Pancreas (tissue), 10 donors: ENCODE measurements around the gene TMEM39A. TPM values are rescaled to one million over a fixed set of nuclear protein-coding genes. Genes with fewer than 3 reads are reported as not detected.

Experiments used
- ATAC-seq, 4 donors: fragments of 200-7000 bp; cut with Tn5 transposase; one replicate each; pipeline versions ENCODE4 v1.8.0 to v1.9.1; 2020; ENCODE audit warnings: mild to moderate bottlenecking in 4 of 4, moderate library complexity in 4 of 4
- DNase-seq, 6 donors: peaks; one replicate each; pipeline ENCODE4 v3.0.0-alpha.2; 2020
- FAIRE-seq: peaks from 2 replicates; lab custom pipeline; 2012; peaks lifted over from hg19 to GRCh38; lab: Jason Lieb, UNC
- H3K27ac ChIP-seq, 4 donors: fragments of 200-600 bp; sonication (generic); 1 replicate in 3 of 4; 2 replicates in 1 of 4; pipeline versions ENCODE4 v1.5.0 to v1.8.0; 2020
- H3K27me3 ChIP-seq, 4 donors: fragments of 200-600 bp; one replicate each; pipeline ENCODE4 v1.8.0; 2021
- H3K36me3 ChIP-seq, 3 donors: fragments of 200-600 bp; sonication (generic) in 1 of 3; one replicate each; pipeline versions ENCODE4 v1.5.0 to v1.8.0; 2020 to 2021
- H3K4me1 ChIP-seq, 3 donors: fragments of 200-600 bp; one replicate each; pipeline ENCODE4 v1.8.0; 2021
- H3K4me3 ChIP-seq, 4 donors: fragments of 200-600 bp; sonication (generic) in 2 of 4; one replicate each; pipeline versions ENCODE4 v1.5.0 to v1.8.0; 2020 to 2021
- H3K9me3 ChIP-seq, 4 donors: fragments of 200-600 bp; one replicate each; pipeline ENCODE4 v1.8.0; 2021
- WGBS, 2 donors: extraction: QIAGEN DNeasy Blood & Tissue Kit; methylation state at CpG; one replicate each; pipeline ENCODE4 v1.1.7; 2013; 5-methylcytosine and 5-hydroxymethylcytosine counted together
- intact Hi-C, 3 donors: fragments of 100-400 bp; cut with DNase I; formaldehyde crosslinking; loops; one replicate each; pipeline versions ENCODE4 v1.11.1 to v1.14.2; 2022
- polyA plus RNA-seq, 2 donors: library from polyadenylated mRNA; stranded (reverse); fragments of 200-250 nt; gene quantifications; one replicate each; pipeline ENCODE4 v1.2.3, GENCODE V29; 2013
- total RNA-seq, 6 donors: library from RNA; stranded (reverse); fragmentation: NEBNext Ultra II Directional in 4 of 6; extraction: Animal tissue kit (Norgen Biotek cat#: 25700) in 4 of 6; gene quantifications; one replicate each; pipeline versions ENCODE4 v1.2.1 to v1.2.4, GENCODE V29; 2021 to 2023
- TF ChIP-seq, protein P1 (sequence below), 4 donors: fragments of 200-600 bp; sonication (generic) in 3 of 4; IDR thresholded peaks; one replicate each; pipeline versions ENCODE4 v1.5.0 to v1.8.0; 2021; ENCODE audit warnings: antibody characterized with exemption in 4 of 4
- donor health status: healthy with polysubstance abuse.
- donor health status: DM: no; HTN: no; CAD: no; lungs with moderate emphysema.
- donor health status: DM: no; HTN: no; CAD: no.
- donor health status: control.
- donor health status: control.
- donor health status: Bipolar disorder and iron deficiency.
- donor health status: DM: yes; HTN: yes; CAD: no.
- donor health status: DM: no; HTN: no; CAD: no.
- donor health status: DM: no; HTN: no; CAD: no.
- donor health status: DM: yes; HTN: yes; CAD: no.

TMEM39A gene
- total and polyA plus RNA-seq, 8 donors = 12.2 to 41.4 (median 31.9) TPM

DNA sequence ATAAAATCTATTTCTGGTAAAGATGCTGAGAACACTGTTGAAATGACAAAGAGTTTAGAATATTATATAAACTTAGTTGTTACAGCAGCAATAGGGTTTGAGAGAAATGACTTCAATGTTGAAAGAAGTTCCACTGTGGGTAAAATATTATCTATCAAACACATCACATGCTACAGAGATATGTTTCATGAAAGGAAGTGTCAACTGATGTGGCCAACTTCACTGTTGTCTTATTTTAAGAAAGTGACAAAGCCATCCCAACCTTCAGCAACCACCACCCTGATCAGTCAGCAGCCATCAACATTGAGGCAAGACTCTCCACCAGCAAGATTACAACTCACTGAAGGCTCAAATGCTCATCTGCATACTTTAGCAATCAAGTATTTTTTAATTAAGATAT, 20.2 kb downstream of the TMEM39A start:
- TF ChIP-seq, protein P1, sequence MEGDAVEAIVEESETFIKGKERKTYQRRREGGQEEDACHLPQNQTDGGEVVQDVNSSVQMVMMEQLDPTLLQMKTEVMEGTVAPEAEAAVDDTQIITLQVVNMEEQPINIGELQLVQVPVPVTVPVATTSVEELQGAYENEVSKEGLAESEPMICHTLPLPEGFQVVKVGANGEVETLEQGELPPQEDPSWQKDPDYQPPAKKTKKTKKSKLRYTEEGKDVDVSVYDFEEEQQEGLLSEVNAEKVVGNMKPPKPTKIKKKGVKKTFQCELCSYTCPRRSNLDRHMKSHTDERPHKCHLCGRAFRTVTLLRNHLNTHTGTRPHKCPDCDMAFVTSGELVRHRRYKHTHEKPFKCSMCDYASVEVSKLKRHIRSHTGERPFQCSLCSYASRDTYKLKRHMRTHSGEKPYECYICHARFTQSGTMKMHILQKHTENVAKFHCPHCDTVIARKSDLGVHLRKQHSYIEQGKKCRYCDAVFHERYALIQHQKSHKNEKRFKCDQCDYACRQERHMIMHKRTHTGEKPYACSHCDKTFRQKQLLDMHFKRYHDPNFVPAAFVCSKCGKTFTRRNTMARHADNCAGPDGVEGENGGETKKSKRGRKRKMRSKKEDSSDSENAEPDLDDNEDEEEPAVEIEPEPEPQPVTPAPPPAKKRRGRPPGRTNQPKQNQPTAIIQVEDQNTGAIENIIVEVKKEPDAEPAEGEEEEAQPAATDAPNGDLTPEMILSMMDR (IDR thresholded peaks at IDR 0.05) = no peak
- H3K36me3 ChIP-seq = peaks cover 0 to 42% (median 16%) of the 10 kb centered on the region in 3 donors
- no peak for ATAC-seq
- no peaks in the 10 kb centered on the region for H3K27me3 ChIP-seq
- intact Hi-C loops = no loop called here
- no peak overlapping the region for H3K4me3 ChIP-seq
- no peak overlapping the region for H3K27ac ChIP-seq
- FAIRE-seq = no peak
- DNase-seq = no peak
- H3K4me1 ChIP-seq = no peaks in the 10 kb centered on the region
- H3K9me3 ChIP-seq = no peaks in the 10 kb centered on the region

- no peaks in the 10 kb centered on the region for H3K4me1 ChIP-seq
- H3K36me3 ChIP-seq = peaks cover 9 to 66% (median 46%) of the 10 kb centered on the region in 3 donors
- H3K4me3 ChIP-seq = no peak overlapping the region
- no peak overlapping the region for H3K27ac ChIP-seq
- no peak for DNase-seq
- H3K9me3 ChIP-seq = no peaks in the 10 kb centered on the region
- no peaks in the 10 kb centered on the region for H3K27me3 ChIP-seq
- TF ChIP-seq, protein P1 (IDR thresholded peaks at IDR 0.05) = no peak
- ATAC-seq = no peak
- no peak for FAIRE-seq
- 87 to 88% methylated on average over 6 of the region's 6 CpGs for WGBS, 2 donors
- intact Hi-C loops = no loop called here
Measured at GRCh38 chr3:119437691-119438258, 25.6 kb downstream of the TMEM39A start.

DNA sequence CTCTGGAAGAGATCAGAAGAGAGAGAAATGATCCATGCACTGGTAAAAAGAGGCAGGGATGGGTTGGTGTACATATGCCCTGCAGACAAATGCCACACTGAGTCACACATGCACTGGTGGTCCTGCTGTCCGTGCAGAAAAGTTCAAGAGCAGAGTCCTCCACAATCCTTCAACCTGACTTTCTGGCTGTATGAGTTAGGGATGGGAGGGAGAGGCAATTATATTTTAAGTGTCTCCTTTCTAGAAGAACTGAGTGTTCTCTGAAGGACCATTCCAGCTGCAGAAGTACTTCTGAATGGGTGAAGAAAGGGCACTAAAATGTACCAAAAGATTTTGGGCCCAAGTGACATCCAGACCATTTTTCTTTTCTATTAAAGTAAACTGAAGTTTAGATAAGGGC, 26.4 kb downstream of the TMEM39A start:
- TF ChIP-seq, protein P1 (IDR thresholded peaks at IDR 0.05) = no peak
- Histone ChIP-seq H3K27me3 (no peaks in the 10 kb centered on the region), H3K4me1 (no peaks in the 10 kb centered on the region), H3K9me3 (no peaks in the 10 kb centered on the region), H3K4me3 (no peak overlapping the region), H3K36me3 (peaks cover 9 to 66% (median 47%) of the 10 kb centered on the region in 3 donors), H3K27ac (no peak overlapping the region)
- ATAC-seq (no peak), DNase-seq (no peak), FAIRE-seq (no peak)
- intact Hi-C loops = no loop called here
- WGBS, 2 donors = 90 to 100% methylated on average over 1 of the region's 1 CpG

DNA sequence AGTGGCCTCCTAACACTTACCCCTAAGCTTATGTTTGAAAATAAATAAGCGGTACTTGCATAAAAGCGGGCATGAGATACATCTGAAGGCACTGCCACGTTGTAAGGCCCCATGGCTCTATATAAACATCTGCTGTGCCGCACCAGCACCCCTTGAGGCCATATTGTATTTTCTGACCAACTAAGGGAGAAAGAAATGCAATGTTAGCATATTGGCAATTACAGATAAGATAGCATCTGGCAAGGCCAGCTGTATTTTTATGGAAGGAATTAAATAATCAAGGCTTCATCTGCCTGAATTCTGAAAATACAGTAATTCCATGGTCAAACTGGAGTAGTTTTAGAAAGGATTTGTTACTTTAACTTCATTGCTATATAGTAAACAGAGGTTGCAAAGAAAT, 28.7 kb downstream of the TMEM39A start:
- DNase-seq = no peak
- H3K4me1 ChIP-seq = no peaks in the 10 kb centered on the region

More for the DNA sequence above, 28.7 kb downstream of the TMEM39A start:
- TF ChIP-seq, protein P1 (IDR thresholded peaks at IDR 0.05) = no peak
- WGBS, 2 donors = 96% methylated on average over 4 of the region's 4 CpGs
- intact Hi-C loops = no loop called here
- no peak for ATAC-seq
- no peak for FAIRE-seq
- no peak overlapping the region for H3K27ac ChIP-seq
- H3K36me3 ChIP-seq = peaks cover 9 to 83% (median 65%) of the 10 kb centered on the region in 3 donors
- no peaks in the 10 kb centered on the region for H3K27me3 ChIP-seq
- no peak overlapping the region for H3K4me3 ChIP-seq
- no peaks in the 10 kb centered on the region for H3K9me3 ChIP-seq
